ENCODE results near the gene PARD3.

DNA sequence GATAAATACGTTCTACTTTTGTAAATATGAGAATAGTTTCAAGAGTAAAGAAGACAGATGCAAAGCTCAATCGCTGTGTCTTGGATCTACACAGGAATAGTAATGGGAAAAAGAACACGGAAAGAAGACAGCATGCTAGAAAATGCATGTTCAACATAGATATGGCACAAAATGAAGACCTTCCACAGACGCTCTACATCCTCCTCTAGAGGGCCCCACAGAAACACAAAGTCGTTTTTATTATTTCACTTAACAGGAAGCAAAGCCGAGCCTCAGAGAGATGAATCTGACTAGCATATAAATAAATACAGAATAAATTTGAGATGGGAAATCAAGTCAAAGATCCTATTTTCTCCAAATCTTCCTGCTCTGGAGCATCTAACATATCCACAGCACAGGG lies 292.6 kb downstream of the PARD3 start:
- TF ChIP-seq EZH2 (IDR thresholded peaks at IDR 0.05; ENCODE audit: insufficient read depth, poor library complexity, severe bottlenecking) (no peak), EZH2phosphoT487 (IDR thresholded peaks at IDR 0.05; ENCODE audit: insufficient read depth, low read depth) (no peak)
